HEK293T (cell line): ENCODE data around the gene TIMP3.

Experiments
- CTCF ChIA-PET: fragments of 350-600 bp; formaldehyde crosslinking; extraction: SDS; loops from one replicate; lab custom pipeline; 2021; ENCODE audit warnings: antibody characterized with exemption, inconsistent platforms; lab: Yijun Ruan, JAX
- POLR2A ChIA-PET: fragments of 350-600 bp; formaldehyde crosslinking; extraction: SDS; loops from one replicate; lab custom pipeline; 2020; ENCODE audit warnings: antibody characterized with exemption, inconsistent platforms; lab: Yijun Ruan, JAX
- DNase-seq: peaks from one replicate; pipeline ENCODE4 v3.0.0; 2012; ENCODE audit warnings: mixed read lengths; ENCODE audit errors: extremely low spot score
- ARNT ChIP-seq: fragments of 450-650 bp; IDR thresholded peaks from 2 replicates; pipeline ENCODE4 v1.6.1; 2017; ENCODE audit warnings: mild to moderate bottlenecking
- BHLHE40 ChIP-seq: fragments of 450-650 bp; IDR thresholded peaks from 2 replicates; pipeline ENCODE4 v1.6.1; 2016; ENCODE audit warnings: mild to moderate bottlenecking, moderate library complexity, borderline replicate concordance
- CTBP1 ChIP-seq: fragments of 450-650 bp; IDR thresholded peaks from 2 replicates; pipeline ENCODE4 v1.6.1; 2016; ENCODE audit warnings: borderline replicate concordance
- ELF4 ChIP-seq: fragments of 450-650 bp; IDR thresholded peaks from 2 replicates; pipeline ENCODE4 v1.6.1; 2017; ENCODE audit warnings: antibody characterized with exemption
- FOXA1 ChIP-seq: fragments of 450-650 bp; IDR thresholded peaks from 2 replicates; pipeline ENCODE4 v1.6.1; 2016; ENCODE audit warnings: mild to moderate bottlenecking
- FOXK2 ChIP-seq: fragments of 450-650 bp; IDR thresholded peaks from 2 replicates; pipeline ENCODE4 v1.6.1; 2016; ENCODE audit warnings: mild to moderate bottlenecking
- FOXM1 ChIP-seq: fragments of 450-650 bp; IDR thresholded peaks from 2 replicates; pipeline ENCODE4 v1.6.1; 2017; ENCODE audit warnings: mild to moderate bottlenecking, borderline replicate concordance
- HDGF ChIP-seq: fragments of 450-650 bp; IDR thresholded peaks from 2 replicates; pipeline ENCODE4 v1.6.1; 2017; ENCODE audit warnings: antibody characterized with exemption, borderline replicate concordance
- L3MBTL2 ChIP-seq: fragments of 450-650 bp; conservative IDR thresholded peaks from 2 replicates; pipeline ENCODE4 v1.6.1; 2016; ENCODE audit warnings: mild to moderate bottlenecking
- LEF1 ChIP-seq: fragments of 450-650 bp; IDR thresholded peaks from 2 replicates; pipeline ENCODE4 v1.6.1; 2017; ENCODE audit warnings: mild to moderate bottlenecking, borderline replicate concordance
- NFRKB ChIP-seq: fragments of 450-650 bp; IDR thresholded peaks from 2 replicates; pipeline ENCODE4 v1.6.1; 2016; ENCODE audit warnings: mild to moderate bottlenecking, moderate library complexity
- SP1 ChIP-seq: fragments of 450-650 bp; IDR thresholded peaks from 2 replicates; pipeline ENCODE4 v1.6.1; 2017
- SUZ12 ChIP-seq: fragments of 450-650 bp; IDR thresholded peaks from 2 replicates; pipeline ENCODE4 v1.6.1; 2016; ENCODE audit warnings: mild to moderate bottlenecking
- TARDBP ChIP-seq: fragments of 450-650 bp; IDR thresholded peaks from 2 replicates; pipeline ENCODE4 v1.6.1; 2016
- ZNF384 ChIP-seq: fragments of 450-650 bp; IDR thresholded peaks from 2 replicates; pipeline ENCODE4 v1.6.1; 2016
- TF ChIP-seq, protein P1 (sequence below): fragments of 450-650 bp; IDR thresholded peaks from 2 replicates; pipeline ENCODE4 v1.6.1; 2016

Gene TIMP3

DNA sequence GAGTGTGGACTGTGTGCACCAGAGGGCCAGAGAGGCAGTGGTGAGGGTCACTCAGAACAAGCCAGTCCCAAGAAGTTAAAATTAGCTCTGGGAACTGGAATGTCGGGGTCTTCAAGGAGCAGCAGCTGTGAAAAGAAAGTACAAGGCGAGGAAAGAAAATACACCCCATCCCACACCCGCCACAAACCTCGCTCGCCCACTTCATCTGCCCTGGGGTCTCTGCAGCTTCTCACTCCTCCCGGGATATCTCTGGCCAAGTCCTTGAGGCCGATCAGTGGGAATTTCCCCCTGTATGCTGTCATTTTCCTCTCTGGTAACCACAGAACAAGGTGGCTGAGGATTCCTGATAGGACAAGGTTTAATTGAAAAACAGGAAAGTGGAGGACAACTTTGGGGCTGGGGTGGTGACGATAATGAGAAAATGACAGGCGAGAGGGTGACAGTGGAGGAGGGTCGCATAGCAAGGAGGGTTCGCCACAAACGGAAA is 36.3 kb upstream of the TIMP3 start:
- ChIA-PET CTCF (no interaction called here), POLR2A (no interaction called here)
- no peak for TF ChIP-seq FOXA1
- no peak for TF ChIP-seq HDGF
- TF ChIP-seq ARNT, result no peak
- TF ChIP-seq ZNF384, result no peak
- TF ChIP-seq FOXM1, result no peak
- TF ChIP-seq BHLHE40, result no peak
- TF ChIP-seq SUZ12, result no peak
- no peak for TF ChIP-seq TARDBP
- no peak for TF ChIP-seq NFRKB
- no peak for TF ChIP-seq L3MBTL2
- no peak for TF ChIP-seq LEF1
- TF ChIP-seq SP1, result no peak
- TF ChIP-seq CTBP1, result no peak
- TF ChIP-seq, protein P1, sequence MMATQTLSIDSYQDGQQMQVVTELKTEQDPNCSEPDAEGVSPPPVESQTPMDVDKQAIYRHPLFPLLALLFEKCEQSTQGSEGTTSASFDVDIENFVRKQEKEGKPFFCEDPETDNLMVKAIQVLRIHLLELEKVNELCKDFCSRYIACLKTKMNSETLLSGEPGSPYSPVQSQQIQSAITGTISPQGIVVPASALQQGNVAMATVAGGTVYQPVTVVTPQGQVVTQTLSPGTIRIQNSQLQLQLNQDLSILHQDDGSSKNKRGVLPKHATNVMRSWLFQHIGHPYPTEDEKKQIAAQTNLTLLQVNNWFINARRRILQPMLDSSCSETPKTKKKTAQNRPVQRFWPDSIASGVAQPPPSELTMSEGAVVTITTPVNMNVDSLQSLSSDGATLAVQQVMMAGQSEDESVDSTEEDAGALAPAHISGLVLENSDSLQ, result no peak
- TF ChIP-seq ELF4, result no peak
- no peak for TF ChIP-seq FOXK2
- no peak for DNase-seq

DNA sequence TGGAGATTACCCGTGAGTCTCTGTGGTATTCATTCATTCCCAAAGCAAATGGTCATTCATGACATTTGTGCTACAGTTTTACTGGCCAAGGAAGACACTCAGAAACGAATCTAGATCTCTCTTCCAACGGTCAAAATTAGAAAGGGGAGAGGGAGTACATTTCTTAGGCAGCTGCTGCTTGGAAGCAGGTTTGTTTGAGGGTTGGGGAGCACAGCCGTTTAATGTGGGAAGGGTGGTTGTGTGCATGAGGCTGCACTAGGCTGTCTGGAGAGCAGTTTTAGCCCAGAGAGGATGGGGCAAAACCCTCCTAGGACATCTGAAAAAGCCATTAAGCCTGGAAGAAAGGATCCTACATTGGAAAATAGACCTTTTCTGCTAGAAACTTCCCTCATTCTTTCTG is 29.7 kb upstream of the TIMP3 start:
- DNase-seq, result no peak
- POLR2A ChIA-PET, result no interaction called here
- TF ChIP-seq HDGF, result no peak
- TF ChIP-seq FOXM1, result no peak
- TF ChIP-seq SUZ12, result no peak
- TF ChIP-seq CTBP1, result no peak
- no peak for TF ChIP-seq SP1
- TF ChIP-seq L3MBTL2, result no peak
- no peak for TF ChIP-seq ARNT
- no peak for TF ChIP-seq ELF4
- TF ChIP-seq TARDBP, result no peak
- no peak for TF ChIP-seq ZNF384
- TF ChIP-seq FOXK2, result no peak
- TF ChIP-seq LEF1, result no peak
- no peak for TF ChIP-seq FOXA1
- TF ChIP-seq, protein P1, result no peak
- TF ChIP-seq BHLHE40, result no peak
- TF ChIP-seq NFRKB, result no peak
- CTCF ChIA-PET, result no interaction called here

DNA sequence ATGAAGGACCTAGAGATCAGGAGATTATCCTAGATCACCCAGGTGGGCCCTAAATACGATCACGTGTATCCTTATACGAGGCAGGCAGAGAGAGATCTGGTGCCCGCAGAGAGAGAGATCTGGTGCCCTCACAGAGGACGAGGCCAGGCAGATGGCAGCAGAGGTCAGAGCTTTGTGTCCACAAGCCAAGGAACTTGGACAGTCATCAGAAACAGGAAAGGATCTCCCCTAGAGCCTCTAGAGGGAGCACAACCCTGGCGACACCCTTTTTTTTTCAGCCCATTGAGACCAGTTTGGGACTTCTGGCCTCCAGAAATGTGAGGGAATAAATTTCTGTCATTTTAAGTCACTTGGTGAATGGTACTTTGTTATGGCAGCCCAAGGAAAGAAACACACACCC is 25.5 kb upstream of the TIMP3 start:
- TF ChIP-seq FOXA1 (no peak), ZNF384 (no peak), HDGF (no peak), CTBP1 (no peak), FOXM1 (no peak), TARDBP (no peak), ARNT (no peak), NFRKB (no peak), SP1 (no peak), LEF1 (no peak), L3MBTL2 (no peak)
- TF ChIP-seq, protein P1, result no peak
- ChIA-PET CTCF (interaction anchor here (1.3 to 1.7 kb wide), 2 partner anchors 18 to 21 kb away, joined by 4 to 7 read pairs; no protein-coding TSS in a partner anchor), POLR2A (no interaction called here)
- DNase-seq, result no peak

DNA sequence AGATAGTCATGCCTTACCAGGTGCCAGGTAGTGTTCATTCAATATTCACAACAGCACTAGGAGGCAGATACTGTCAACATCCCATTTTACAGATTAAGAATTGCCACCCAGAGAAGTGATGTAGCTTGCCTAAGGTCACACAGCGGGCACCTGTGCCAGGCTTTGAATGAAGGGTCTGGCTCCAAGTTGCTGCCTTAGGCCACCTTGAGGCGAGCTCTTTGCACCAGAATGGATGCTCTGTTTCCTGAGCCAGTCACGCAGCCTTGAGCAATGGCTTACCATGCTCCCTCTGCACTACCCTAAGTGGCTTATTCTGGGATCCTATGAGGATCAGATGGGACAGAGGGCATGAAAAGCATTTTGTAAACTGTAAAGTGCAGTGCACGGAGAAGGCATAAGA is 25.1 kb upstream of the TIMP3 start:
- DNase-seq, result no peak
- no peak for TF ChIP-seq ARNT
- TF ChIP-seq TARDBP, result no peak
- no peak for TF ChIP-seq SP1
- no peak for TF ChIP-seq FOXM1
- no peak for TF ChIP-seq FOXA1
- no peak for TF ChIP-seq ELF4
- CTCF ChIA-PET, result interaction anchor here (1.7 kb wide), 2 partner anchors 18 to 21 kb away, joined by 4 to 10 read pairs; no protein-coding TSS in a partner anchor
- POLR2A ChIA-PET, result no interaction called here

DNA sequence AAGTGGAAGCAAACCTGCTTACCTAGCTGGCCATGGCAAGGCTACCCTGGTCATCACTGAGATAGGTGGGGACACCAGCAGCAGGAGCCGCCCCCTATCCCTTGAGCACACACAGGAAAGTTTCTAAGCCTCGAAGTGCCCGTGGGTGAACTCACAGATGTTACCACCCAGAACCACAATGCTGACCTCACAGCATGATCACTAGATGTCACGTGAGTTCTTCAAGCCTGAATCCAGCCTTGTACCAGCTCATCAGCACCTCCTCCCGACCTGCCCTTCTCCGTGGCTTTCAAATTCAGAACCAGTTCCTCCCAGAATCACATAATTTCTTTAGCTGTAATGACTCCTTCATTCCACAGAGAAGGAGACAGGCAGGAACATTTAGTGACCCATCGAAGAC is 24.7 kb upstream of the TIMP3 start:
- ChIA-PET POLR2A (no interaction called here), CTCF (interaction anchor here (0.6 to 1.7 kb wide), 3 partner anchors 18 to 27 kb away, joined by 4 to 10 read pairs (median 6); no protein-coding TSS in a partner anchor)
- TF ChIP-seq, protein P1, result no peak
- TF ChIP-seq FOXM1, result no peak
- TF ChIP-seq SUZ12, result no peak
- no peak for DNase-seq

DNA sequence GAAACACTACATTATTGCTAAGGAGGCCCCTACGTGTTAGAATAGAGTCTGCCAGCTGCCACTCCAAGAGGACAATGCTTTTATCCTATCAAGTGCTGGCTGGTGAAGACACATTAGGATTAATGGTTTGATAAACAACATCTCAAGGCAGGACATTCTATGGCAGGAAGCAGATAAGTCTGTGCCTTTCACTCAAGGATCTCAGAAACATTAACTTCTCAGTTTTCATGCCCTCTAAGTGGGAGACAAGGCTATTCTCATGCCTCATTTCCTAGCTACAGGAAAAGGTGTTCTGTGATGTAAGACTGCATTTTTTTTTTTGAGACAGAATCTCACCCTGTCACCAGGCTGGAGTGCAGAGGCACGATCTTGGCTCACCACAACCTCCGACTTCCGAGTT is 23.5 kb upstream of the TIMP3 start:
- no peak for TF ChIP-seq ZNF384
- TF ChIP-seq FOXK2, result no peak
- no peak for TF ChIP-seq ARNT
- TF ChIP-seq, protein P1, result no peak
- TF ChIP-seq ELF4, result no peak
- TF ChIP-seq HDGF, result no peak
- no peak for TF ChIP-seq L3MBTL2
- DNase-seq, result no peak
- POLR2A ChIA-PET, result no interaction called here
- CTCF ChIA-PET, result interaction anchor here (1.7 kb wide), 1 partner anchor 19 kb away, joined by 10 read pairs; no protein-coding TSS in a partner anchor
